ENCODE measurements around the gene RAB3D.

The RAB3D gene

GRCh38 chr19:11273296-11273695 is 66.2 kb downstream of the RAB3D start:
- DNase-seq = no peak
- Histone ChIP-seq H3K4me2 (ENCODE audit: low read length) (no peak overlapping the region), H3K9ac (ENCODE audit: low read length) (no peak overlapping the region), H2BK12ac (ENCODE audit: low read length) (no peak overlapping the region), H2AFZ (ENCODE audit: insufficient read depth, low read length, poor library complexity) (no peak overlapping the region), H3K79me2 (ENCODE audit: control insufficient read depth, insufficient read depth, low read length, poor library complexity) (no peaks in the 10 kb centered on the region), H3K18ac (ENCODE audit: low read length) (no peak overlapping the region), H3K27ac (ENCODE audit: low read depth, low read length) (no peak overlapping the region), H3K36me3 (ENCODE audit: control insufficient read depth in 1 of 2, insufficient read depth in 2 of 2, low read length in 2 of 2) (no peaks in the 10 kb centered on the region), H3K9me3 (ENCODE audit: insufficient read depth, low read depth, low read length) (no peaks in the 10 kb centered on the region), H3K14ac (ENCODE audit: low read length) (no peak overlapping the region), H2BK120ac (ENCODE audit: insufficient read depth, low read length, poor library complexity) (no peak overlapping the region), H3K23ac (ENCODE audit: low read length) (no peak overlapping the region), H3K4me1 (ENCODE audit: control insufficient read depth in 1 of 2, insufficient read depth in 2 of 2, low read length in 2 of 2) (peaks cover 0 to 3% of the 10 kb centered on the region in 2 experiments), H4K12ac (ENCODE audit: low read depth, low read length) (no peak overlapping the region), H4K91ac (ENCODE audit: low read depth, low read length) (no peak overlapping the region), H2AK5ac (ENCODE audit: low read length) (no peak overlapping the region), H3K27me3 (ENCODE audit: insufficient read depth, low read length) (no peaks in the 10 kb centered on the region), H3K79me1 (ENCODE audit: low read length) (peaks cover 3% of the 10 kb centered on the region), H3K4ac (ENCODE audit: low read depth, low read length) (no peak overlapping the region), H2BK5ac (ENCODE audit: low read depth, low read length, poor library complexity) (no peak overlapping the region), H3K4me3 (ENCODE audit: low read depth, low read length) (no peak overlapping the region), H4K8ac (ENCODE audit: low read depth, low read length) (no peak overlapping the region)
- WGBS (ENCODE audit: extremely low coverage, insufficient coverage, insufficient read length) = no CpG with 5 or more reads among the region's 2 CpGs

All from trophoblast cell (in vitro differentiated cells and primary cell).